Lower leg skin (tissue), 4 donors: ENCODE measurements around the gene C8G. TPM values are rescaled to one million over a fixed set of nuclear protein-coding genes. Genes with fewer than 3 reads are reported as not detected.
A peak's percentile ranks its signal among the peaks of the same experiment; 100 is the strongest.

ENCODE experiments used
- DNase-seq, 2 donors: peaks; one replicate each; pipeline ENCODE4 v3.0.0-alpha.2; 2019; ENCODE audit warnings: low spot score in 2 of 2
- H3K4me3 ChIP-seq: fragments of 200-600 bp; sonication (generic); 2 replicates; pipeline ENCODE4 v1.5.1; 2017; ENCODE audit warnings: mild to moderate bottlenecking, low read depth; ENCODE audit not compliant: poor library complexity, severe bottlenecking
- CTCF ChIP-seq, 3 donors: fragments of 450-650 bp; IDR thresholded peaks; one replicate each; pipeline ENCODE4 v1.5.1; 2016; ENCODE audit warnings: antibody characterized with exemption in 3 of 3, mild to moderate bottlenecking in 3 of 3, moderate library complexity in 2 of 3
- POLR2A ChIP-seq, 2 donors: fragments of 450-650 bp; IDR thresholded peaks; one replicate each; pipeline ENCODE4 v1.6.1; 2016 to 2017; ENCODE audit warnings: antibody characterized with exemption in 2 of 2, mild to moderate bottlenecking in 1 of 2, moderate library complexity in 1 of 2
- WGBS, 2 donors: methylation state at CpG; one replicate each; pipeline ENCODE4 v1.1.5; 2018; 5-methylcytosine and 5-hydroxymethylcytosine counted together
- intact Hi-C: fragments of 100-400 bp; cut with DNase I; formaldehyde crosslinking; loops from one replicate; pipeline ENCODE4 v1.15.0; 2023; ENCODE audit warnings: low total_unique reads
- total RNA-seq, 4 donors: library from RNA; depleted of rRNA; stranded (reverse); fragments of >200 nt; gene quantifications; one replicate each; pipeline ENCODE4 v1.1.0, GENCODE V29; 2016

The C8G gene
- total RNA-seq: not detected

- intact Hi-C loops: loop anchor here (10.0 kb wide), 1 partner anchor 90 kb away; the partner anchor contains the start of gene MAMDC4
These were observed at the start of gene C8G, which contains the start of gene FBXW5 for GRCh38 chr9:136944519-136945332. C8G (plus strand) TSS chr9:136945243; CDS start chr9:136945321, 78 bp downstream. FBXW5 (minus strand) TSS chr9:136944738; CDS start chr9:136944083, 655 bp downstream.

DNA sequence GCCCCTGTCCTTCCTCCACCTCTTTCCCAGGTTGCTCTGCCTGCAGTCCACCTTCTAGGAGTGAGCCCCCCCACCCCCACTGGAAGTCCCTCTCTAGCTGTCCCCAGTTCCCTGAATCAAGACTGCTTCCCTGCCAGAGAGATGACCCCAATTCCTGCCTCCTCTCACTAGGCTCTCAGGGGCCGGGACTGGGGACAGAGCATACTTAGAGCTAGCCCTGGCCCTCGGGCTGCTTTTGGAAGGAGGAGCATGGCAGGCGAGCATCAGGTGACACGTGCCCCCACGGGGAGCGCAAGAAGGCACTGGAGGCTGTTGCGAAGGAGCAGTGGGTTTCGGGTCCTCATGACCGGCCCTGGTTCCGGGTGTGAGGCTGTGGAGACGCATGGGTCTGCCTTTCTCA lies 49.0 kb upstream of the C8G start:
- intact Hi-C loops: no loop called here
- no peak overlapping the region for H3K4me3 ChIP-seq
- WGBS, 2 donors: 83 to 87% methylated on average over 8 to 11 of the region's 11 CpGs
- TF ChIP-seq CTCF (IDR thresholded peaks at IDR 0.05): no peak
- TF ChIP-seq POLR2A (IDR thresholded peaks at IDR 0.05): no peak
- no peak for DNase-seq

More at GRCh38 chr9:136944519-136945332, at the start of gene C8G, which contains the start of gene FBXW5:
- WGBS, 2 donors: 6 to 13% methylated on average over 22 to 36 of the region's 74 CpGs
- peak within 1 kb of the TSS; percentile 69 for H3K4me3 ChIP-seq
- DNase-seq: peak; percentile 87 to 98
- TF ChIP-seq POLR2A (IDR thresholded peaks at IDR 0.05) (no peak), CTCF (IDR thresholded peaks at IDR 0.05) (peak in 1 of 3 donors; percentile 88)

- H3K4me3 ChIP-seq: no peak overlapping the region
- no peak for DNase-seq
- intact Hi-C loops: no loop called here
- WGBS, 2 donors: 92 to 97% methylated on average over 13 to 21 of the region's 21 CpGs
- TF ChIP-seq CTCF (IDR thresholded peaks at IDR 0.05): no peak
These were observed 46.5 kb upstream of the C8G start for GRCh38 chr9:136898483-136899100.

DNA sequence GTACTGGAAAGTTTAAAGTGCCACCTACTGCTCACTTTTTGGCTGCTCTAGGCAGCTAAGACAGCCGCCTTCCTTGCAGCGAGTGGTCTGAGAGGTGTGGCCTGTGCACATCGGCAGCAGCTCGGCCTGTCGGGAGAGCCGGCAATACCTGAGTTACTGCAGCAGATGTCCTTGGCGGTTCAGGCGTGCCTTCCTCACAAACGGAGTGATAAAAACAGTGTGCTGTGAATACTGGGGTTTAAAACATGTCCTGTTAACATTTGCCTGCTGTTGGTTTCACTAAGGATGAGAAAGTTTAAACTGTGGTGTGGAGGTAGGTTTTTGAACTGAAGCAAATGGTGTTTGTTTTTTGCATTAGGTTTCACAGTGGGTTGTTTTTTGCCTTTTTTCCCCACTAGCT lies 45.8 kb upstream of the C8G start:
- 57 to 70% methylated on average over 9 of the region's 9 CpGs for WGBS, 2 donors
- H3K4me3 ChIP-seq: no peak overlapping the region
- intact Hi-C loops: no loop called here
- no peak for TF ChIP-seq CTCF (IDR thresholded peaks at IDR 0.05)
- no peak for TF ChIP-seq POLR2A (IDR thresholded peaks at IDR 0.05)
- no peak for DNase-seq

DNA sequence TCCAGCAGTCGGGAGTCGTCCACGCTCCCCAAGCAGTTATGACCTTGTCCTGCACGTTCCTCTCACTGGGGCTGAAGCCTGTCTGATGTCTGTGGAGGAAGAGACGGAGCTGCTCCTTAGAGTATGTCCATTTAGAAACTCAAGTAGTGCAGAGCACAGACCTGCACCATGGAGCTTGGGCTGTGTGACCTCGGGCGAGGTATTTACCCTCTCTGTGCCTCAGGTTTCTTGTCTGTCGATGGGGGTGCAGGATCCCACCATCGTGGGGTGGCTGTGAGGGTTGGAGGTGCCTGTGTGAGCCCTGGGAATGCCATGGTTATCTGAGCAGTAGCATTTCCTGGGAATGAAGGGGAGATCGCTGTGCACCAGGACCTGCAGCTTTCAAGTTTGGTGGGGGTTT lies 44.5 kb upstream of the C8G start:
- 86 to 95% methylated on average over 10 of the region's 10 CpGs for WGBS, 2 donors
- DNase-seq: no peak
- no peak overlapping the region for H3K4me3 ChIP-seq
- no peak for TF ChIP-seq CTCF (IDR thresholded peaks at IDR 0.05)
- no peak for TF ChIP-seq POLR2A (IDR thresholded peaks at IDR 0.05)
- intact Hi-C loops: no loop called here
